Chondrocyte (in vitro differentiated cells): Measurements from ENCODE around the gene N4BP2. TPM values are rescaled to one million over a fixed set of nuclear protein-coding genes. Genes with fewer than 3 reads are reported as not detected.

Source experiments
- DNase-seq: peaks from one replicate; pipeline ENCODE4 v3.0.0; 2021; ENCODE audit warnings: mixed read lengths, low spot score
- H3K27ac Mint-ChIP-seq: one replicate; pipeline ENCODE4 v1.8.0; 2021; ENCODE audit warnings: mild to moderate bottlenecking, moderate library complexity, mixed read lengths; ENCODE audit not compliant: unreplicated experiment
- H3K27me3 Mint-ChIP-seq: 2 replicates; pipeline ENCODE4 v1.8.0; 2021; ENCODE audit warnings: low read depth, mixed read lengths
- H3K36me3 Mint-ChIP-seq: 2 replicates; pipeline ENCODE4 v1.8.0; 2021; ENCODE audit warnings: low read depth, mixed read lengths
- H3K4me1 Mint-ChIP-seq: 2 replicates; pipeline ENCODE4 v1.8.0; 2021; ENCODE audit warnings: low read depth, mild to moderate bottlenecking, mixed read lengths
- H3K4me3 Mint-ChIP-seq: one replicate; pipeline ENCODE4 v1.8.0; 2021; ENCODE audit warnings: mild to moderate bottlenecking, moderate library complexity, mixed read lengths; ENCODE audit not compliant: unreplicated experiment
- H3K9me3 Mint-ChIP-seq: 2 replicates; pipeline ENCODE4 v1.8.0; 2021; ENCODE audit warnings: low read depth, mixed read lengths
- total RNA-seq: library from RNA; stranded (reverse); gene quantifications from 3 replicates; pipeline ENCODE4 v1.2.1, GENCODE V29; 2021
- TF ChIP-seq, protein P1 (sequence below): fragments of 200-600 bp; sonication (generic); IDR thresholded peaks from 2 replicates; pipeline ENCODE4 v1.5.0; 2021; ENCODE audit warnings: antibody characterized with exemption, mild to moderate bottlenecking, moderate library complexity

The N4BP2 gene
- total RNA-seq, 1 donor from 2014 or later, result 7.0 TPM

DNA sequence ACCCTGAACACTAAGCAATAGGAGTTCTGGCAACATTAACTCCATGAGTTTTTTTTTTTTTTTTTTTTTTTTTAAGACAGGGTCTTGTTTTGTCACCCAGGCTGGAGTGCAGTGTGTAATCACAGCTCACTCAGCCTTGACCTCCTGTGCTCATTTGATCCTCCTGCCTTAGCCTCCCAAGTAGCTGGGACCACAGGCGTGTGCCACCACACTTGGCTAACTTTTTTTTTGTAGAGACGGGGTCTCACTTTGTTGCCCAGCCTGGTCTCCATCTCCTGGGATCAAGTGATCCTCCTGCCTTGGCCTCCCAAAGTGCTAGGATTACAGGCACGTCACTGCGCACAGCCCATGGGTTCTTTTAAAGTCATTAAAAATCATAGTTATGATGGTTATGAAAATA is 145.2 kb downstream of the N4BP2 start:
- no peak for DNase-seq
- TF ChIP-seq, protein P1, sequence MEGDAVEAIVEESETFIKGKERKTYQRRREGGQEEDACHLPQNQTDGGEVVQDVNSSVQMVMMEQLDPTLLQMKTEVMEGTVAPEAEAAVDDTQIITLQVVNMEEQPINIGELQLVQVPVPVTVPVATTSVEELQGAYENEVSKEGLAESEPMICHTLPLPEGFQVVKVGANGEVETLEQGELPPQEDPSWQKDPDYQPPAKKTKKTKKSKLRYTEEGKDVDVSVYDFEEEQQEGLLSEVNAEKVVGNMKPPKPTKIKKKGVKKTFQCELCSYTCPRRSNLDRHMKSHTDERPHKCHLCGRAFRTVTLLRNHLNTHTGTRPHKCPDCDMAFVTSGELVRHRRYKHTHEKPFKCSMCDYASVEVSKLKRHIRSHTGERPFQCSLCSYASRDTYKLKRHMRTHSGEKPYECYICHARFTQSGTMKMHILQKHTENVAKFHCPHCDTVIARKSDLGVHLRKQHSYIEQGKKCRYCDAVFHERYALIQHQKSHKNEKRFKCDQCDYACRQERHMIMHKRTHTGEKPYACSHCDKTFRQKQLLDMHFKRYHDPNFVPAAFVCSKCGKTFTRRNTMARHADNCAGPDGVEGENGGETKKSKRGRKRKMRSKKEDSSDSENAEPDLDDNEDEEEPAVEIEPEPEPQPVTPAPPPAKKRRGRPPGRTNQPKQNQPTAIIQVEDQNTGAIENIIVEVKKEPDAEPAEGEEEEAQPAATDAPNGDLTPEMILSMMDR, result no peak
- H3K4me3 Mint-ChIP-seq, result no peak overlapping the region
- no peaks in the 10 kb centered on the region for H3K36me3 Mint-ChIP-seq
- H3K9me3 Mint-ChIP-seq, result no peaks in the 10 kb centered on the region
- H3K27me3 Mint-ChIP-seq, result no peaks in the 10 kb centered on the region
- no peak overlapping the region for H3K27ac Mint-ChIP-seq
- peaks cover 6% of the 10 kb centered on the region for H3K4me1 Mint-ChIP-seq

DNA sequence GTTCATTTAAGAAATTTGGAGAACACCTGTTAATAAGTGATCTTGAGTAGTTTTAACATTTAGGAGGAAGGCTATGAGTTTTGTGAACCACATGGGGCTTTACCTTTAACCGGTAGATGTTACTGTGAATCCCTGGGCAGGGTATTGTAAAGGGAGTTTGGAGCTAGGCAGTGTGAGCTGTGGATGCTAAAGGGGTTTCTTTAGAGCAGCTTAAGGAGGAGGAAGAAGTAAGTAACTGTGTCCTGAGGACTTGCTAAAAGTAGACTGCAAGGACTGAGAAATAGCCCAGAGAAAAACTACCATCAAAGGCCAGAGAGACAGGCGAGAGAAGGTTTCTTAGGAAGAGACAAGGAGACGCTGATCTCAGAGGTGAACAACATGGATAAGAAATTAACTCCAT is 145.8 kb downstream of the N4BP2 start:
- Mint-ChIP-seq H3K9me3 (no peaks in the 10 kb centered on the region), H3K4me1 (peaks cover 6% of the 10 kb centered on the region), H3K27me3 (no peaks in the 10 kb centered on the region), H3K36me3 (no peaks in the 10 kb centered on the region), H3K27ac (no peak overlapping the region), H3K4me3 (no peak overlapping the region)
- no peak for DNase-seq
- TF ChIP-seq, protein P1, result no peak

DNA sequence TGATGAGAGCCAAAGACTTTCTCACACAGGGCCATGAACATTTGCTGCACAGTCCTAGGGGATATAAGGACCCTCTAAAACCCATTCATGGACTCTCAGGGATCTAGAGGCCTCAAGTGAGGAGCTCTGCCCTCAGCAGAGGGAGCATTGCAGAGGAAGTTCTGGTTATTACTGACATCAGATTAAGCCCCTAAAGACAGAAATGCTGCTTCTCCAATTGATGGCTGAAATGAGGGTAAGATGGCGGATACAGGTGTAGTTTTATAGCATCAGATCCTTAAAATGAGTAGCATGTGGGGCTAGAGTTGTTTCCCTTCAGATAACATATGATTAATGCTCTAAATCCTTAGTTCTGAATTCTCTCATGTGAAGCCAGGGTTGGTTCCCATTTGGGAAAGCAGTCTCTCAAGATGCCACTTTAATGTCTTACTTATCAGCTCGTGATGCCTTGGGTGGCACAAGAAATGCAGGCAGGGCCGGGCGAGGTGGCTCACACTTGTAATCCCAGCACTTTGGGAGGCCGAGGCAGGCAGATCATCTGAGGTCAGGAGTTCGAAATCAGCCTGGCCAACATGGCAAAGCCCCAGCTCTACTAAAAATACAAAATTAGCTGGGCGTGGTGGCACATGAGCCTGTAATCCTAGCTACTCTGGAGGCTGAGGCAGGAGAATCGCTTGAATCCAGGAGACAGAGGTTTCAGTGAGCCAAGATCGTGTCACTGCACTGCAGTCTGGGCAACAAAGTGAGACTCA is 148.0 kb downstream of the N4BP2 start:
- no peaks in the 10 kb centered on the region for H3K36me3 Mint-ChIP-seq
- no peaks in the 10 kb centered on the region for H3K27me3 Mint-ChIP-seq
- no peaks in the 10 kb centered on the region for H3K9me3 Mint-ChIP-seq
- no peak overlapping the region for H3K4me3 Mint-ChIP-seq
- DNase-seq, result no peak
- TF ChIP-seq, protein P1, result no peak
- H3K4me1 Mint-ChIP-seq, result peaks cover 3% of the 10 kb centered on the region
- H3K27ac Mint-ChIP-seq, result no peak overlapping the region

DNA sequence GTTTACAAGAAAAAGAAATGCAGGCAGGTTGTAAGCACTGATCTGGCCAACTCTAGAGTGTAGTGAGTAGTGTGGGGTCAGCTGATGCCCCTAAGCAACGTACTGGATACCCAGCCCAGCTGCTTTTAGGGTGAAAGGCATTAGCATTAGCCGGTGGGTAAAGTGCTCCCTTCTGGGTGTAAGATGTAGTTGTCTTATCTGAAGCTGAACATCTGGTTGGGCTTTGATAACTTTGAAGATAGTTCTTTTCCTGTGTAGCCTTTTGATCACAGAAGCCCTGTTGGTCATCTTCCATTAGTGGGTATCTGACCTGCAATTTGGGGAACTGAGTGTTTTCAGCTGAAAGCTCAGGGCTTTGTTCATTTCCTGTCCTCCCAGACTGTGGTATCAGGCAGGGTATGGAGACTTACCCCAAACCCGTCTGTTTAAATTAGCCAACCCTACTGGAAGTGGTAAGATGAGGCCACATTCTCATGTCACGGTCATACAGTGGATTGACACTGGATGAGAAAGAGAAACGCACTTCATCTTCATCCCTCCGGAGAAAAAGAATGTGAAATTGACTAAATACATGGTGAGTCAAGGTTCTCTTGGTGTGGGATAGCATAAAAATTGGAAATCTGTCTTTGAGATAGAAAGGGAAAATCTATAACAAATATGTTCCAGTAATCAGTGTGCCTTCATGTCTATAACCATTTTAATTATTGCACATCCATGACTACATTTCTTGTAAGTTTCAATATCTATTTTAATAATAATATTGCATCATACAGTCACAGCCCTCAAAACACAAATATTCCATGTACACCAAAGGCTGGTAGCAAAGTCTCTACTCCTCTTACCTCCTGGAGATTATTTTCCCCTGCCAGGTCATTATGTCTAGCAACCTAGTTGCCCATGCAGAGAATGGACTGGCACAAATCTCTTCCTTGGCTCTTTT is 148.9 kb downstream of the N4BP2 start:
- H3K36me3 Mint-ChIP-seq, result no peaks in the 10 kb centered on the region
- peaks cover 3% of the 10 kb centered on the region for H3K4me1 Mint-ChIP-seq
- no peak for DNase-seq
- H3K27ac Mint-ChIP-seq, result no peak overlapping the region
- TF ChIP-seq, protein P1, result no peak
- no peaks in the 10 kb centered on the region for H3K9me3 Mint-ChIP-seq
- no peaks in the 10 kb centered on the region for H3K27me3 Mint-ChIP-seq
- no peak overlapping the region for H3K4me3 Mint-ChIP-seq

DNA sequence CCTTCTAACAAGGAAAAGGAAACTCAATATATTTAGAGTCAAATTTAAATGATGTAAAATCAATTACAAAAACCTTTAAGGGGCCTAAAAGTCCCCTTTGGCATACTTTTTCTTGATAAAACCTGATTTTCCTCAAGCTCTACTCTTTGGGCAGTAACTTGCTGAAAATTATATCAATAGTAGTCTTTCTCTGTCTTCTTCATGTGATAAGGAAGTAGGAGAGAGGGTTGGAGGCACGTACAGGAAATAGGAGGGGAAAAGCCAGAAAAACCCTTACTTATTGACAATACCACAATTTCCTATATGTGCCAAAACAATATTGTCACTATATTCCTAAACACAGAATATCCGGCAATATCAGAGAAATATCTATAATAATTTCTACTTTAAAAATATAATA is 149.8 kb downstream of the N4BP2 start:
- DNase-seq, result no peak
- H3K36me3 Mint-ChIP-seq, result no peaks in the 10 kb centered on the region
- no peak overlapping the region for H3K4me3 Mint-ChIP-seq
- TF ChIP-seq, protein P1, result no peak
- no peak overlapping the region for H3K27ac Mint-ChIP-seq
- H3K4me1 Mint-ChIP-seq, result peaks cover 3% of the 10 kb centered on the region
- no peaks in the 10 kb centered on the region for H3K9me3 Mint-ChIP-seq
- no peaks in the 10 kb centered on the region for H3K27me3 Mint-ChIP-seq
